GM04504 (cell line): ENCODE results near the gene SLC38A11.
"Not testable (repeated sequence)": the region's sequence is repeated elsewhere in the genome, so short reads cannot be mapped to it uniquely, and the experiment has no call there.

Experiments used
- DNase-seq: peaks from one replicate; pipeline ENCODE4 v3.0.0-alpha.2; 2012; ENCODE audit warnings: low read depth

Gene SLC38A11

GRCh38 chr2:164877927-164878326 is 77.4 kb downstream of the SLC38A11 start:
- DNase-seq: no peak

GRCh38 chr2:164877169-164877568 is 78.2 kb downstream of the SLC38A11 start:
- no peak for DNase-seq

DNA sequence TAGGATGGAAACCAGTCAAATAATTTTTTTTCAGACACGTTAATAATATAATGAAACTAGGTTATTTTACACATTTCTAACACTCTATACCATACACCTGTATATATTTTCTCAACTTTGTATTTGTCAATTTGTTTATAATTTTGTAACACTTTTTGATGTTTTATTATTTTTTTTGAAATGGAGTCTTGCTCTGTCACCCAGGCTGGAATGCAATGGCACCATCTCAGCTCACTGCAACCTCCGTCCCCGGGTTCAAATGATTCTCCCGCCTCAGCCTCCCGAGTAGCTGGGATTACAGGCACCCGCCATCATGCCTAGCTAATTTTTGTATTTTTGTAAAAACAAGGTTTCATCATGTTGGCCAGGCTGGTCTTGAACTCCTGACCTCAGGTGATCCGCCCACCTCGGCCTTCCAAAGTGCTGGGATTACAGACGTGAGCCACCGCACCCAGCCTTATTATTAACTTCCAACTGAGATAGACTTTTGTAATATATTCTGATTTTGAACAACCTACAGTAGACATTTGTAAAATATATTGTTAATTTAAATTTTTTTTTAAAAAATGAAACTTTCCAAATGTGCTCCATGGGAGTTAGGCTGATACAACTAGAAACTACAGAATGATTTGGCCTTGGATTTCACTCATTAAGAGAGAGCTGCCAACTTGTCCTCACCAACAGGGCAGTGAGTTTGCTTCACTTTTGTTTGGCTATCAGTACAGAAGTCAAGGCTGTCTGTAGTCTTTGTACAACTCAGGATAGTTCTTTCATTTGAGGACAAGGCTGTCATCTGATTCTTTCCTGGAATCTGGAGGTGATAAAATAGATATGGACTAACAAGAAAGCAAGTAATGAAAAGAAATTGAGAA is 79.8 kb downstream of the SLC38A11 start:
- no peak for DNase-seq

GRCh38 chr2:164873210-164873908 is 82.0 kb downstream of the SLC38A11 start:
- no peak for DNase-seq

GRCh38 chr2:164871404-164871803 is 83.9 kb downstream of the SLC38A11 start:
- no peak for DNase-seq

- no peak for DNase-seq
These were observed 85.9 kb downstream of the SLC38A11 start for GRCh38 chr2:164869420-164869772.

- DNase-seq: peak; percentile 39
These were observed 86.5 kb downstream of the SLC38A11 start for GRCh38 chr2:164868563-164869419.

DNA sequence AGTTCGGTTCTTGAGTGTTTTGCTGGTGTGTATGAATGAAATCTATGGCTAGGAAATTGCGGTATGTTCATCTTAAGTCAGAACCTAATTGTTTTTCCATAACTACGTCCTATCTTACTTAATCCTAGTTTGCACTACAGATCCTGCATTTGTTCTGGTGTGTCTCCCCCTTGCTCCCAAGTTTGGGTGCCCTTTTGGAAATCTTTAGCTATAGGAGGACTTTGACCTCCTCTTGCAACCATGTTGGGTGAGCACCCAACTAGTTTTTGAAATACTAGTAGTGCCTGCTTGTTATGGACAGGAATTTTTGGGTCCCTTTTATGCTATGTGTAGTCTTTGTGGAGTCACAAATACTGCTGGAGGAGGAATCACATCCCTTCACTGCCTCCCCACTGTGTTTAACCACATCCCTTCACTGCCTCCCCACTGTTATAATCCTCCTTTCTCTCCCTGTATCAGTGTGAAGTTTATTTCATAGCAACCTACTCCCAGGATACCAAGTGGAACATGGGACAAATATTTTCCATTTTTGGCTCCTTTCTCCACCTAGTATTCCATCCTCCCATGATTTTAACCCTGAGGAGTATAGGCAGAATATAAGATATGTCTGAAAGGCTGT is 87.4 kb downstream of the SLC38A11 start:
- DNase-seq: no peak

GRCh38 chr2:164866381-164866780 is 88.9 kb downstream of the SLC38A11 start:
- DNase-seq: not testable (repeated sequence)

DNA sequence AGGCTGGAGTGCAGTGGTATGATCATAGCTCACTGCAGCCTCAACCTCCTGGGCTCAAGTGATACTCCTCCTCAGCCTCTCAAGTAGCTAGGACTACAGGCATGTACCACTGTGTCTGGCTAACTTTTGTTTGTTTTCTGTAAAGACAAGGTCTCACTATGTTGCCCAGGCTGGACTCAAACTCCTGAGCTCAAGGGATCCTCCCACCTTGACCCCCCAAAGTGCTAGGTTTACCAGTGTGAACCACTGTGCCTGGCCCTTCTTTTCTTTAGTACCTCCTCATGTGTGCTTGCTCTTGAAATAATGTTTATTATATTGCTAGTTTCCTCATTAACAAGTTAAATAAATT is 94.7 kb downstream of the SLC38A11 start:
- DNase-seq: no peak

DNA sequence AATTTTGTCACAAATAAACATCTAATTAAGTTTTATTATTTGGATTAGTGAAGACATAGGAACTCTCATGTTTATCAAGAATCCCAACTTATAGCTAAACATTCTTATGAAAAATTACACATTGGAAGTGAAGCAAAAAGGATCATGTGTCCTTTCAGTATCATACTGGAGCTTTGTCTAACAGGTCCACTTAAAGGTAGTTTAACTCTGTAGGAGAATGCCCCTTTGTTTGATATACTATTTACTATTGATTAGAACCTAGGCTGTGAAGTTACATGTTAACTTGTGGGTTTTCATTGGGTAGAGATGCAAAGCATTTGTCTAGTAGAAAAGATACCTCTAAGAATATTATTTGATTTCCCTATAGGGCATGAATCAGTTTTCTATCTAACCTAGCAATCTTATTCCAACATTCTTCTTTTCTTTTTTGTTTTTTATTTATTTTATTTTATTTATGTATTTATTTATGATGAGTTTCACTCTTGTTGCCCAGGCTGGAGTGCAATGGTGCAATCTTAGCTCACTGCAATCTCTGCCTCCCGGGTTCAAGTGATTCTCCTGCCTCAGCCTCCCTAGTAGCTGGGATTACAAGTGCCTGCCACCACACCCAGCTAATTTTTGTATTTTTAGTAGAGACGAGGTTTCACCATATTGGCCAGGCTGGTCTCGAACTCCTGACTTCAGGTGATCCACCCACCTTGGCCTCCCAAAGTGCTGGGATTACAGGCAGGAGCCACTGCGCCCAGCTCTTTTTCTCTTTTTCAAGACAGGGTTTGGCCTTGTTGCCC is 95.2 kb downstream of the SLC38A11 start:
- not testable (repeated sequence) for DNase-seq

- DNase-seq: no peak
These were observed 96.0 kb downstream of the SLC38A11 start for GRCh38 chr2:164859251-164859818.

GRCh38 chr2:164852086-164852485 is 103.2 kb downstream of the SLC38A11 start:
- DNase-seq: no peak

DNA sequence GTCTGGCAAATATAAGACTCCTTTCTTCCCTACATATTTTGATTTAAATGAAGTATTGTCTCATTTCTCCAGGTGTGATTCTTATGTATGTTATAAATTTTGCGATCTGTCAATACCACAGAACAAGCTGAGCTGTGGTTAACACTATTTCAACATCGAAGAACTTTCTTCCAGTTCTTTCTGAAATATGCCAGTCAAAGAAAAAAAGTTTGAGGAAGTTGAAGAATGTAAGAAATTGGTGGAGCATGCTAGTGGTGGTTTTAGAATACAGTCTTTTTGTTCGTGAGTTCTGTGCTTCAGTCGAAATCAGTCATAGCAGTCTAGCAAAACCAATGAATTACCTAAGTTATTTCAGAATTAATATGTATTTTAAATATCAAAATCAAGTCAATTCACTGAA is 105.1 kb downstream of the SLC38A11 start:
- DNase-seq: no peak

DNA sequence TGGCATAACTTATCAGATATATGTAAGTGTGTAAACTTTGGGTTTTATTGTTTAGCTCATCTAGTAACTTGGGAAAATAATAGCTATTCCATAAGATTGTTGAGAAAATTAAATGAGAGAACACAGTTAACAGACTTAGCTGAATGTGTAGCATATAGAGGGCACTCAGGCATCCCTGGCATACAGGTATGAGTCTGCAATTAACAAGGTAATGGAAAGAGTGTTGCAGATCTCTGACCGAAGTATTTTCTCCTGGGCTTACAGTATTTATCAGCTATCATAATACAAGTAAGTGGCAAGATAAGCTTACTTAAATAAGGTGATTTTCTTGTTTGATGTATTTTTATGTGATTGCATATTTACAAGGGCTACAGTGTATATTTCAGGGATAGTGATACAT is 105.8 kb downstream of the SLC38A11 start:
- no peak for DNase-seq

GRCh38 chr2:164847981-164848741 is 107.2 kb downstream of the SLC38A11 start:
- DNase-seq: peak; percentile 36

GRCh38 chr2:164847291-164847690 is 108.0 kb downstream of the SLC38A11 start:
- DNase-seq: no peak

- DNase-seq: no peak
These were observed 109.0 kb downstream of the SLC38A11 start for GRCh38 chr2:164846276-164846675.
